GM21447 (cell line): ENCODE data around the gene LMTK2.

Experiments
- ATAC-seq: cut with Tn5 transposase; IDR thresholded peaks from one replicate; pipeline ENCODE4 v1.9.1; 2021; ENCODE audit not compliant: unreplicated experiment

The LMTK2 gene

DNA sequence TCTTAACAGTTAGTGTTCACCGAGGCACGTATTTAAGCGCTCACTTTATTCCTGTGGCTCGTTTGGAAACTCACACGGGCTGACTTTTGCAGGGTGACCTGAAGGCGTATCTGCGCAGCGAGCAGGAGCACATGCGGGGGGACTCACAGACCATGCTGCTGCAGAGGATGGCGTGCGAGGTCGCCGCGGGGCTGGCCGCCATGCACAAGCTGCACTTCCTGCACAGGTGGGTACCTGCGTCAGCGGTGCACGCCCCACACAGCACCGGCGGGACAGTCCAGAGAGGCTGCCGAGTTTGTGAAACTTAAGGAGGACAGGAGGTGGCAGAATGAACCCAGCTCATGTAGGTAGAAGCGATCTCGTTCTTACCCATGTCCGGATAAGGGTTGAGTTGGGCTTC lies 64.8 kb downstream of the LMTK2 start:
- ATAC-seq: no peak

DNA sequence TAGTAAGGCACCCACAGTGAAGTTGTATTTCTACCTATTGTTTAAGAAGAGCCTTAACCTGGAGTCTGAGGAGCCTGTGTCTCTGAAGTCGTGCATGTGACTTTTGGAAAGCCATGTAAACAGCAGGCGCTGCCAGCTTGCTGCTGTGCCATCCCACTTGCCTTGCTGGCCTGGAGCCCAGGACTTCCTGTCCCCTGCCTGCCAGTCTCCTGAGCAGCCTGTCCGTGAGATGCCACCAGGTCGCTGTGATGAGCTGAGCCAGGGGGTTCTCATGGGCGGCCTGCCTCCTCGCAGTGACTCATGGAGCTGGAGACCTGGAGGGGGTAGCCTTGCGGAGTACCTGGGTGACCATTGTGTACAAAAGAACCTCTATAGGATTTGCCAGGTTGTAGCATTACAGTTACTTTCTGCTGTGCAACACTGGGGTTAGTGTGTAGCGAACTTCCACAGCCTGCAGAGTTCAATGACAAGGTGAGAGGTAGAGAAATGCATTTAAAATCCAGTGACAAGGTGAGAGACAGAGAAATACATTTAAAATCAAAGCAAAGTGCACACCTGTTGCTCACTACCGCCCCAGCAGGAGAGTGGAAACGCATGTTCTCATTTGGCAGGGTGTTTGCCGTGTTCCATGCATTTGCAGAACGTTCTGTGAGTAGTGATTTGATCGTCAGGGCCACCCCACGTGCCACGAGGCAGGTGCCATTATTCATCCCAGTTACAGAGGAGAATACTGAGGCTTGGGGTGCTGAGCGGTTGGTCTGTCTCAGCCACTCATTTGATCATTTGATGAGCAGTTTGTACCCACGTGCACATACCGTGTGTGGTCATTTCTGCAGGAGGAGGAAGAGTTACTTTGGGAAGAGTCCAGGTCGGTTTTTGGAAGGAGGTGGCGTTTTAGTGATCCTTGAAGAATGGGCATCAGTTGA lies 67.9 kb downstream of the LMTK2 start:
- ATAC-seq: no peak

DNA sequence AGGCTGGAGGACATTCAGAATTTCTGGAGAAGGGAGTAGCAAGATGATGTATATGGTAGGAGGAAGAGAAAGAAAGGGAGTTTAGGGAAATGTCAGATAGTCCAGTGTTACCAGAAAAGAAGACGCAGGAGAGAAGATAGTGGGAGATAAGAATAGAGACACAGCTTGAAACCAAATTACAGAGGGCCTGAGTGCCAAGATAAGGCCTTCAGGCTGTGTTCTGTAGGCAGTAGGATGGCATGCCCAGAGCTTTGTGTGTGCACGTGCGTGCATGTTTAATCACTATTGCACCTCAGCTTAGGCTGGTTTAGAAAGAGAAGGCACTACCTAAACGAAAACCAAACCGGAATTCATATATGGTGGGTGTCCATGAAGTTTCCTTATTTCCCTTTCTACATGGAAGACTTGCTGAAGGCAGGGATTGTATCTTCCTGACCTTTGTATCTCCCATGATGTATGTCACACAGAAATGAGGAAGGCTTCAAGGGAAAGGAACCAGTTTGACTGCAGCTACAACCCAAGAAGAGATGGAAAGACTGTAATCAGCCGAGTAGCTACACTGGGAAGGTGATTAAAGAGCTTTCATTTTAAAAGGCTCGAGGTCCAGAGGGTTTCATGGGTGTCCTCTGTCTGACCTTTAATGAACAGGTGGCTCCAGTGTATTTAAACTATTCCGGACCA lies 68.7 kb downstream of the LMTK2 start:
- ATAC-seq: no peak

DNA sequence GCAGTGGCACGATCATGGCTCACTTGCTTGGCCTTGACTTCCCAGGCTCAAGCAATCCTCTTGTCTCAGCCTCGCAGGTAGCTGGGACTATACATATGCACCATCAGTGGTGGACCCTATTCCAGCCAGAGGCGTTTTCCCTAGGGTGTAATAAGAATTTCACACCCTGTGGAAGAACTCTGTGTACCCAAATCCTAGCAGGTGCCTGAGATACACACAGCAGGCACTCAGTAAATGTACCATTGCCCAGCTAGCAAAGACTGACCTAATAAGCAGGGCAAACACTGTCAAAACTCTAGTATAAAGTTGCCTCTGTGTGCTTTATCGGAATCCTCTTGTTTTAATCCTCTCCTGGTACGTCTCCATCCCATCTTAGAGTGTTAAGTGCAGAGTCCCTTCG lies 70.9 kb downstream of the LMTK2 start:
- ATAC-seq: no peak

DNA sequence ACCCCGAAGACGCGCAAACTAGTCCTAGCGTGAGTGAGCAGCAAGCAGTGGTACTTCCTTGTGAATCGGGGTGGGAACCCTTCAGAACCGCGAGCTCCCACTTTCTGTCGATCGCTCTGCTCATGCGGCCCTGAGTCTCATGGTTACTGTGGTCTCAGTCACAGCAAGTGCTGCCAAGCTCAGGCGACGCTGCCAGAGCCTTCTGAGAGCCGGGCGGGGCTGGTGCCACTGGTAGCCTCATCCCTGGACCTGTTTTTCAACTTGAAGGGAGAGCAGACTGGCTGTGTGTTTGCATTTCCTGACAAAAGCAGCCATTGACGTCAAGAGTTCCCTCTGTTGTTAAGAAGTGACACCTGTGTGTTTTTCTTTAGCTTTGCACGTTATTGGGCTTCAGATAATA lies 71.7 kb downstream of the LMTK2 start:
- no peak for ATAC-seq

DNA sequence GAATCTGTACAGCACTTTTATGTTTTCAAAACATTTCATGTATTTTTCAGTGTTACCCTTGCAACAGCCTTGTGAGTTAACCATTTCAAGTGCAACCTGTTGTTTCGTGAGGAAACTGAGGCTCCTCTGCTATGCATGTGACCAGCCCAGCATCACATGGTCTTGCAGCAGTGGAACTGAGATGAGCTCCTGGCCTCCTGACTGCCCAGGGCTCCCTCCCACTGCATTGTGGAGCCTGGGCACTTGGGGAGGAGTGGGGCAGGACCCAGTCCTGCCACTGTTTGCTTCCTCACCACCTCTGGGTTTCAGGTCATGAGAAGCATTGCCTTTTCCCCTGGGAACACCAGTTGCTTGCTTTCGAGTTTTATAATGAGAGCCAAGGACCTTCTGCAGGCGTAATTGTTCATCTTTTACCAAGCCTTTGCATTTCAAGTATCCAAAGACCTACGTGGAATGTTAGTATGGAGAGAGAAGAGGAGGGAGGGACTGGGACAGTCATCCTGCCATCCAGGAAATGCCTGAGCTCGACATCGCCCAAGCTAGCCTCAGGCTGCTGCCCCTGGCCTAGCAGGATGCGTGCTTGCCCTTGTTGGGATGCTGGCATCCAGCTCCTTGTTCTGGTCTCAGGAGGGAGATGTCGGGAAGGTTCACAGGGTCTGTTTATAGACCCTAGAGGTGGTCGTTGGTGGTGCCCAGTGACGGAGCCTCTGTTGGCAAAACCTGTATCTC lies 72.3 kb downstream of the LMTK2 start:
- no peak for ATAC-seq

DNA sequence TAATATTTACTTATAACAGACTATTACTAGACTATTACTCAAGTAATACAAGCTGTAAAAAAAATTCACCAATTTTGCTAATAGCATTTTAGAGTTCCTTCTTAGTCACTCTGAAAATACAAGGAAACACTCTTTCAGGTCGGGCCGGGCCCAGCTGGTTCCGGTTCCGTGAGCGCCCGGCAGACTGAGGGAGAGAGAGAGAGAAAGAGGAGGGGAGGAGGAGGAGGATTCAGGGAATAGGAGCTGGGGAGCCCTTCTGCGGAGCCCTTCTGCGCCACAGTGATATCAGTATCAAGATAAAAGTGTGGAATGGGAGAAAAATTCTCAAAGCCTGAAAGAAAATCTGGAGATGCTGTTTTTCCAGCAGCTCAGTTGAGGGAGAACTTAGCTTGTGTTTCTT lies 74.1 kb downstream of the LMTK2 start:
- ATAC-seq: no peak

DNA sequence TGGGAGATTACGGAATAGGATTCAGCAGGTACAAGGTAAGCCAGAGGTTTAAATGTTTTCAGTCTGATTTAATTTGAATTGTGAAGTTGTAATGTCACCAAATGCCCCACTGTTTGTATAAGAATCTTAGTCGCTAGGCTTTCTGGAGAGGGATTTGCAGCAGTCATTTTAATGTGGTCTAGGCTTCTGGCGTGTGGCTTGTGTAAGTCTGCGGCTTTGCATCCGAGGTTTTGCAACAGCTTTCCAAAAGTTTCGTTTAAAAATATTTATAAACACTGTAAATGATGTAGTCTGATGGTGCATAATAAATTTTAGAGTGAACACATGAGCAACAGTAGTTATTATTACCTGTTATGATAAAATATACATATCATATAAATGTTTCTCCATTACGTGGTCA lies 78.4 kb downstream of the LMTK2 start:
- no peak for ATAC-seq

DNA sequence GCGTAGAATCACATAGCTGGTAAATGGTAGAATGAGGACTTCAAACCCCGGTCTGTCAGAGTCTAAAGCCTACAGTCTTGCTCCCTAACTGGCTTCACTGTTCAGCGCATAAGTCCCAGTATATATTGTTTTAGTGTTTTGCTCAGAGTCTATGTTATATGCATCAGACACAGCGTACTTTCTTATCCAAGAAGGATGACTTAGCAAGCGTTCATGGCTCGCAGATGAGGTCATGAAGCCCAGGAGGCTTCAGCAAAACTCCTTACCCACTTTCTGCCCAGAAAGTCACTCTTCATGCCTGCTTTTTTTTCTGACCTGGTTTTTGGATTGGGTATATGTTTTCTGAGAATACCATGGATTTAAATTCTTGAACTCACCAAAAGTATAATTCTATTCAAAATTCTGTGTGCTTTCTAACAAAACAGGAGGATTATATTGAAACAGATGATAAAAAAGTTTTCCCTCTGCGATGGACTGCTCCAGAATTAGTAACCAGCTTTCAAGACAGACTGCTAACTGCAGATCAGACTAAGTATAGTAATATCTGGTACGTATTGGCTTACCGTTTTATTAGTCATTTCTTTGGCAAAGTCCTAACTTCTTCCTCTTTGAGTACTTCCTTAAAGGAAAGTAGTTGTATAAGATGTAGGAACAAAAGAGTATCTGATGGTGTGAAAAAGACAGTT lies 79.9 kb downstream of the LMTK2 start:
- ATAC-seq: no peak

DNA sequence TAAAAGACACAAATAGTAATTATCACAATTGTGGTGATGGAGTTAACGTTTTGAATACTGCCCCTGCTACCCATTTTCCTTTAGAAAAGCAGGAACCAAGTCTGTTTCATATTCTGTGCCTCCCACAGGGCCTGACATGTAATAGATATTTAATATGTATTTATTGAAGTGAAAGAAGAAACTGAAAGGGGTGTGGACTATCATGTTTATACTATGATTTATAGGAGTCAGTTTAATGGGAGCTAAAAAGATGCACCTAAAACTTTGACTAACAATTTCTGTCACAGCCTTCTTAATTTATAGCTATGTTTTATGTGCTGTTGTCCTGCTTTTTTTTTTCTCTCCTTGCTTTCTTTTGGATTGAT lies 80.5 kb downstream of the LMTK2 start:
- ATAC-seq: no peak

DNA sequence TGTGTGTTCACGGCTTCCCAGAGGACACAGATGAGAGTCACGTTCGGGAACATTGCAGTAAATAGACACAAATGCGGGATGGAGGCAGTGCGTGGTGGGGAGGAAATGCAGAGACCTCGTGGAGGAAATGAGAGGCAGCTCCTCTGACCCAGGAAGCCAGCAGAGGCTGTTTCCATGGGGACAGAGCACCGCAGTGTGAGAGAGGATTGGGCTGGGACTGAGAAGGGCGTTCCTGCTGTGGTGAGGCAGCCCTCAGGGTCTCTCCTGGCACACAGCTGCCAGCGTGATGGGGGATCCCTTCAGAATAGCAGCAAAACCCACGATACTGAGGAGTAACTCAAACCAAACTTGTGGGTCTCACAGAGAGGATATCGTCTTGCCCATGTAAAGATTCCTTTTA lies 82.9 kb downstream of the LMTK2 start:
- no peak for ATAC-seq

DNA sequence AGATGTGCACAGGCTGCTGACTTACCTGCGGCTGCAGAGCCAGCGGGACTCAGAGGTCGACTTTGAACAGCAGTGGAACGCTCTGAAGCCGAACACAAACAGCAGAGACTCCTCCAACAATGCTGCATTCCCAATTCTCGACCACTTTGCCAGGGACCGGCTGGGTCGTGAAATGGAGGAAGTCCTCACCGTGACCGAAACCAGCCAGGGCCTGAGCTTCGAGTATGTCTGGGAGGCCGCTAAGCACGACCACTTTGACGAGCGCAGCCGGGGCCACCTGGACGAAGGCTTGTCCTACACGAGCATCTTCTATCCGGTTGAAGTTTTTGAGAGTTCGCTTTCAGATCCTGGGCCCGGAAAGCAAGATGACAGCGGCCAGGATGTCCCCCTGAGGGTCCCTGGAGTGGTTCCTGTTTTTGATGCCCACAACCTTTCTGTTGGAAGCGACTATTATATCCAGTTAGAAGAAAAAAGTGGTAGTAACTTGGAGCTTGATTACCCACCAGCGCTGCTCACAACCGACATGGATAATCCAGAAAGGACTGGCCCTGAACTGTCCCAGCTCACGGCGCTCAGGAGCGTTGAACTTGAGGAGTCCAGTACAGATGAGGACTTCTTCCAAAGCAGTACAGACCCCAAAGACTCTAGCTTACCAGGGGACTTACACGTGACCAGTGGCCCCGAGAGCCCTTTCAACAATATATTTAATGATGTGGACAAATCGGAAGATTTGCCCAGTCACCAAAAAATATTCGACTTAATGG lies 85.2 kb downstream of the LMTK2 start:
- no peak for ATAC-seq

DNA sequence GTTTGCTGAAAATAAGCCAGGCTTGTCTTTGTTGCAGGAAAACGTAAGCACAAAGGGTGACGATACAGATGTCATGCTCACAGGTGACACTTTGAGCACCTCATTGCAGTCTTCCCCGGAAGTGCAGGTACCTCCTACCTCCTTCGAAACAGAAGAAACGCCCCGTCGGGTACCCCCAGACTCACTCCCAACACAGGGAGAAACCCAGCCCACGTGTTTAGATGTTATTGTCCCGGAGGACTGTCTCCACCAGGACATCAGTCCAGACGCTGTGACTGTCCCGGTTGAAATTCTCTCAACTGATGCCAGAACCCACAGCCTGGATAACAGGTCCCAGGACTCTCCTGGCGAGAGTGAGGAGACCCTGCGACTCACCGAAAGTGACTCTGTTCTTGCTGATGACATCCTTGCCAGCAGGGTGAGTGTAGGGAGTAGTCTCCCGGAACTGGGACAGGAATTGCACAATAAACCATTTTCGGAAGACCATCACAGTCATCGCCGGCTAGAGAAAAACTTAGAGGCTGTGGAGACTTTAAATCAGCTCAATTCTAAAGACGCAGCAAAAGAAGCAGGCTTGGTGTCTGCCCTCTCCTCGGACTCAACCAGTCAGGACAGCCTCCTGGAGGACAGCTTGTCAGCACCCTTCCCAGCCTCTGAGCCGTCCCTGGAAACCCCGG lies 86.3 kb downstream of the LMTK2 start:
- no peak for ATAC-seq

DNA sequence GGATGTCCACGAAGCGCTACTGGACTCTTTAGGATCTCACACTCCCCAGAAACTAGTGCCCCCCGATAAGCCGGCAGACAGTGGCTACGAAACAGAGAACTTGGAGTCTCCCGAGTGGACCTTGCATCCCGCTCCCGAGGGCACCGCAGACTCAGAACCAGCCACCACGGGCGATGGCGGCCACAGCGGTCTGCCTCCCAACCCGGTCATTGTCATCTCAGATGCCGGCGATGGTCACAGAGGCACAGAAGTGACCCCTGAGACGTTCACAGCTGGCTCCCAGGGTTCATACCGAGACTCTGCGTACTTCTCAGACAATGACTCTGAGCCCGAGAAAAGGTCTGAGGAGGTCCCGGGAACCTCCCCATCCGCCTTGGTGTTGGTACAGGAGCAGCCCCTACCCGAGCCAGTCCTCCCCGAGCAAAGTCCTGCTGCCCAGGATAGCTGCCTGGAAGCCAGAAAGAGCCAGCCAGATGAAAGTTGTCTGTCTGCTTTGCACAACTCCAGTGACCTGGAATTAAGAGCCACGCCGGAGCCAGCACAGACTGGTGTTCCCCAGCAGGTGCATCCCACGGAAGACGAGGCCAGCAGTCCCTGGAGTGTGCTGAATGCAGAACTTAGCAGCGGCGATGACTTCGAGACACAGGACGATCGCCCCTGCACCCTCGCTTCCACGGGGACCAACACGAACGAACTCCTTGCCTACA lies 87.0 kb downstream of the LMTK2 start:
- ATAC-seq: no peak

DNA sequence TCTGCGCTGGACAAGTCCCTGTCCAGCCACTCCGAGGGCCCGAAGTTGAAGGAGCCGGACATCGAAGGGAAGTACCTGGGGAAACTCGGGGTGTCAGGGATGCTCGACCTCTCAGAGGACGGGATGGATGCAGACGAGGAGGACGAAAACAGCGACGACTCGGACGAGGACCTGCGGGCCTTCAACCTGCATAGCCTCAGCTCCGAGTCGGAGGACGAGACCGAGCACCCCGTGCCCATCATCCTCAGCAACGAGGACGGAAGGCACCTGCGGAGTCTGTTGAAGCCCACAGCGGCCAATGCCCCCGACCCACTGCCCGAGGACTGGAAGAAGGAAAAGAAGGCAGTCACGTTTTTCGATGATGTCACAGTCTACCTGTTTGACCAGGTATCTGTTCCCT lies 87.5 kb downstream of the LMTK2 start:
- ATAC-seq: no peak

DNA sequence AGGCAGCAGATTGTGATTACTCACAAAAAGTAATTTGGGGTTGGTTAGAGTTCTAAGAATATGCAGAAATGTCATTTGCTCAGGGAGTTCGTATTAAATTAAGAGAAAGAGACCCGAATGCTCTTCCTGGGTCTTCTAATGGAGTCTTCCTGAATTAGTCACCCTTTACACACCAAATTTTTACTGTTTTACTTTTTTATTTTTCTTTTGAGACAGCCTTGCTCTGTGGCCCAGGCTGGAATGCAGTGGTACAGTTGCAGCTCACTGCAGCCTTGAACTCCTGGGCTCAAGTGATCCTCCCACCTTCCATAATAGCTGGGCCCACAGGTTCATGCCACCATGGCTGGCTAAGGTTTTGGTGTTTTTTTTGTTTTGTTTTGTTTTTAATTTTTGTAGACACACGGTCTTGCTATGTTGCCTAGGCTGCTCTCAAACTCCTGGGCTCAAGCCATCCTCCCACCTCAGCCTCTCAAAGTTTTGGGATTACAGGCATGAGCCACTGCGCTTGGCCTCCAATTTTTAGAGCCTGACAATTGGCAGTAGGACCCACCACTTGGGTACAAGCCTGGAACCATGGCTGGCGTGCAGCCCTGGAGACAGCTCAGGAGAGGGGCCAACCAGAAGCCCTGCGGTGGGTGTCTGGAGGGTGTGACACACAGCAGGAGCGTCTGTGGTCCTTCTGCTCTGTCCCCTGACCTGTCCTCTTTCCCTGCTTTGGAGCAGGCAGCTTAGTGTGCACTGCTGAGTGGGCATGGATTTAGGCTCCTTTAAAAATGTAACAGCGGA lies 88.2 kb downstream of the LMTK2 start:
- no peak for ATAC-seq

DNA sequence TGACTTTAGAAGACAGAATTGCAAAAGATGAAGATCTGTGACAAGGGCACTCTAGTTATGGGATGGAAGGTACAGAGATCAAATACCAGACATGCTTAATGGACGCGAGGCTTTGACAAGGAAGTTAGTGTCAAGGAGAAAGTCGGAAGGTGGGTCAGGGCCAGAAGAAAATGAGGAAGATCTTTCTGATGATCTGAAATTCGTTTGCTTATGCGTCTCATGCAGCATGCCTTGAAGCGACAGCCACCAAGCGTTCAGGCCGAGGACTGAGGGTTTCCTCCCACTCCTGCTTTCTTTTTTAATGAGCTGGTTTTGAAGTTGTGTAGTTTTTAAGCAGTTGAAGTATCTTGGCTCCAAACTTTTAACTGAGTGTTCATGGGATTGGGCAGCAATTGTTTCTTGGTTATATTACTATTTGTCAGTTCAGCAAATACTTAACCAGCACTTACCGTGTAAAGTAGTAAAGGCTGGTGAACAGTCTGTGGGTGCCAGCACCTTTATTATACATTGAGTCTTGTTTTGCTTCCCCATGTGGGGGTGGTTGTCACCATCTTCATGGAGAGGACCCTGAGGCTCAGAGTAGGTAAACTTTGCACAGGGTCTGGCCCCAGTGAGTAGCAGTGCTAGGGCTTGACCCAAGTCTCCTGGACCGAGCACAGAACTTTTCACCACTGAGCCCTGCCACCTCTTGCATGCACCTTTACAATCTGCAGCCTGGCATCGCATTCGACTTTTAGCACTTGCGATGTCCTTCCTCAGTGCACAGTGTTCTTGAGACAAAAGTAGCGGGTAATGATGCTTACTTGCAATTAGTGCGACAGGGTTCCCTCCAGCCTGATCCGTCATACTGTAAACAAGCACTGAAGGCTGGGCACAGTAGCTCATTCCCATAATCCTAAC lies 90.3 kb downstream of the LMTK2 start:
- ATAC-seq: no peak

DNA sequence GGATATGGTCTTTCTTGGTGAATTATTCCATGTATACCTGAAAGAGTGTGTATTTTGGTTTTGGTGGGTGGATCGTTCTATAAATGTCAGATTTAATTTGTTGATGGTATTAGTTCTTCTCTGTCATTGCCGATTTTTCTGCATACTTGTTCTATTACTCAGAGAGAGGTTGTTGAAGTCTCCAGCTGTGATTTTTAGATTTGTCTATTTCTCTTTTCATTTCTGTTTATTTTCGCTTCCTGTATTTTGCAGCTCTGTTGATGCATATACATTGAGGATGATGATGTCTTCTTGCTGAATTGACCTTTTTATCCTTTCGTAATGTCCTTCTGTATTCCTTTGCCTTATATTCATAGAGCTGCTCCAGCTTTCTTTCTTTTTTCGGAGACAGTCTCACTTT lies 92.5 kb downstream of the LMTK2 start:
- no peak for ATAC-seq
